Measurements from ENCODE around the gene N4BP3.

The N4BP3 gene

GRCh38 chr5:178147406-178147805 lies 34.1 kb downstream of the N4BP3 start:
- no peak for TF ChIP-seq CTCF (IDR thresholded peaks at IDR 0.05; ENCODE audit: insufficient read depth, low read depth, low read length, missing control alignments)
- no peak for DNase-seq (ENCODE audit: low read depth)
- no peak overlapping the region for H3K4me3 ChIP-seq (ENCODE audit: low read depth, low read length)

- no peak for TF ChIP-seq CTCF (IDR thresholded peaks at IDR 0.05; ENCODE audit: insufficient read depth, low read depth, low read length, missing control alignments)
- no peak for DNase-seq (ENCODE audit: low read depth)
Observed at GRCh38 chr5:178149199-178149932, 36.0 kb downstream of the N4BP3 start.

GRCh38 chr5:178150977-178151734 lies 37.8 kb downstream of the N4BP3 start:
- TF ChIP-seq CTCF (IDR thresholded peaks at IDR 0.05; ENCODE audit: insufficient read depth, low read depth, low read length, missing control alignments), result no peak
- no peak for DNase-seq (ENCODE audit: low read depth)

More at GRCh38 chr5:178149199-178149932, 36.0 kb downstream of the N4BP3 start:
- no peak overlapping the region for H3K4me3 ChIP-seq (ENCODE audit: low read depth, low read length)

GRCh38 chr5:178152491-178153444 lies 39.4 kb downstream of the N4BP3 start:
- no peak for TF ChIP-seq CTCF (IDR thresholded peaks at IDR 0.05; ENCODE audit: insufficient read depth, low read depth, low read length, missing control alignments)
- peak overlapping the region; percentile 86 for H3K4me3 ChIP-seq (ENCODE audit: low read depth, low read length)
- DNase-seq (ENCODE audit: low read depth), result no peak

More at GRCh38 chr5:178150977-178151734, 37.8 kb downstream of the N4BP3 start:
- no peak overlapping the region for H3K4me3 ChIP-seq (ENCODE audit: low read depth, low read length)

DNA sequence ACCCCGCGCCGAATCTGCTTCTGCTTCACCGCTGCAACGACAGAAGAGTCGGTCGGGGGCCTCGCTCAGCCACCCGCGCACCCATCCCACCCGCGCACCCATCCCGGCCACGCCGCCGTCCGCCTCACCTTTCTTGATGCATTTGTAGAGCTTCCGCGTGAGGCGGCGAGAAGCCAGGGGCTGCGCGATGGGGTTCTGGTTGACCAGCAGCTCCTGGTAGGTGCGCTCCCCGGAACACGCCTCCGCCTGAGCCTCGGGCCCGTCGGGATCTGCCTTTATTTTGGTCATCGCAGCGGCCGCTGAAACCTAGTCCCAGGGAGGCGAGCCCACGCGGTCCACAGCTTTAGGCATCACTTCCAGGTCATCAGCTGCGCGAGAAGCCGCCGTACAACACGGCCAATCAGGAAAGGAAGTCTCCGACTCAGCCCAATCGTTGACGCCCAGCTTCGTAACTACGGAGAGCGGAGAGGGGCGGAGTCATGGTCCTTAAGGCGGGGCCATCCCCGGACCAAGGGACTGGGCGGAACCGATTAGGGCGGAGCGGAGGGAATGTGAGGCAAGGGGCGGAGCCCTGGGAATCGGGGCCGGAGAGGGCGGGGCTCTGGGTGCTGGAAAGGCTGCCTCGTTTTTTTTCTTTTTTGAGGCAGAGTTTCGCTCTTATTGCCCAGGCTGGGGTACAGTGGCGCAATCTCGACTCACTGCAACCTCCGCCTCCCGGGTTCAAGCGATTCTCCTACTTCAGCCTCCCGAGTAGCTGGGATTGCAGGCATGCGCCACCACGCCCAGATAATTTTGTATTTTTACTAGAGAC lies 40.4 kb downstream of the N4BP3 start, which contains the start of gene NHP2:
TSS of gene NHP2 (minus strand) at position 356 of the 811 bp plus-strand sequence. CDS start at position 288, 68 bp downstream.
- DNase-seq (ENCODE audit: low read depth), result peak; percentile 98
- TF ChIP-seq CTCF (IDR thresholded peaks at IDR 0.05; ENCODE audit: insufficient read depth, low read depth, low read length, missing control alignments), result no peak

GRCh38 chr5:178155065-178155464 lies 41.7 kb downstream of the N4BP3 start:
- DNase-seq (ENCODE audit: low read depth), result no peak
- no peak for TF ChIP-seq CTCF (IDR thresholded peaks at IDR 0.05; ENCODE audit: insufficient read depth, low read depth, low read length, missing control alignments)

More for the DNA sequence above, 40.4 kb downstream of the N4BP3 start, which contains the start of gene NHP2:
- H3K4me3 ChIP-seq (ENCODE audit: low read depth, low read length), result peak within 1 kb of the TSS; percentile 86

More at GRCh38 chr5:178155065-178155464, 41.7 kb downstream of the N4BP3 start:
- H3K4me3 ChIP-seq (ENCODE audit: low read depth, low read length), result no peak overlapping the region

All from GM12865 (cell line).